ENCODE measurements around the gene SS18L1. TPM values are rescaled to one million over a fixed set of nuclear protein-coding genes. Genes with fewer than 3 reads are reported as not detected.
"Not testable (repeated sequence)": the region's sequence is repeated elsewhere in the genome, so short reads cannot be mapped to it uniquely, and the experiment has no call there.

The SS18L1 gene
- total and polyA plus RNA-seq, 5 donors = 6.2 to 8.8 (median 8.1) TPM

DNA sequence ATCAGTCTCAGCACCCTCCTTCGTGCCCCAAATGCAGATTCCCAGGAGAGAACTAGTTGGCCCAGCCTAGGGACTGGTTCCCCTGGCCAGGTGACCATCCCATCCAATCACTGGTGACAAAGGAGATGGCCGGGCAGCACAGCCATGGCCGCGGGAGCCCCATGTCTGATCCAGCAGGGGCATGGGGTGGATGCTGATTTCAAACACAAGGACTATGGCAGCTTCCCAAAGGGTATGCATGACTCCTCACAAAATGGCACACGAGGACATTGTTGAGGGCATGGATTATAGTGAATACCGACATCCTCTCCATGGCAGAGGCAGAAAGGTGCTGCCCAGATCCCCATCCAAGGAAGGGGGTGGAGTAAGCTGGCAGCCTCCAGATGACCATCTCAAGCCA, 31.2 kb upstream of the SS18L1 start:
- ATAC-seq (no peak), DNase-seq (no peak)
- H3K4me3 ChIP-seq (ENCODE audit: low read length) = no peak overlapping the region
- no peak overlapping the region for H3K27ac ChIP-seq (ENCODE audit: low read length)
- H3K27me3 ChIP-seq (ENCODE audit: control insufficient read depth, insufficient read depth) = no peaks in the 10 kb centered on the region
- intact Hi-C loops (cut with DNase I) = no loop called here
- H3K4me1 ChIP-seq (ENCODE audit: control insufficient read depth, insufficient read depth, low read length) = no peaks in the 10 kb centered on the region
- peaks cover 7% of the 10 kb centered on the region for H3K9me3 ChIP-seq (ENCODE audit: control insufficient read depth, low read length)
- WGBS = 93% methylated on average over 6 of the region's 6 CpGs

DNA sequence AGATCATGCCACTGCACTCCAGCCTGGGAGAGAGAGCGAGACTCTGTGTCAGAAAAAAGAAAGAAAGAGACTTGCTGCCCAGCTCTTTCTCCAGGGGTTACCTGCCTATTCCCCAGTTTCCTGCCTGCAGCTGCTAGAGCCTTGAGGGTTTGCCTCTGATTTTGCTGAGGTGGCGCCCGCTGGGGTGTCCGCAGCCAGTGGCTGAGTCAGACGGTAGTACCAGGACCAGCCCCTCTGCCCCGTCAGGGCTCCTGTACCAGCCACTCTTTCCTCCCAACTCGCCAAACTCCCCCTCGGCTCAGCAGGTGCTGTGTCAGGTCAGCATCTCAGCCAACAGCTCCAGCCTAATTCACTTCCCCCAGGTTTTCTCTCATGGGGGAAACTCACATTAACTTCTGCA, 28.7 kb upstream of the SS18L1 start:
- H3K27ac ChIP-seq (ENCODE audit: low read length) = no peak overlapping the region
- peaks cover 3% of the 10 kb centered on the region for H3K9me3 ChIP-seq (ENCODE audit: control insufficient read depth, low read length)
- H3K27me3 ChIP-seq (ENCODE audit: control insufficient read depth, insufficient read depth) = no peaks in the 10 kb centered on the region
- H3K4me1 ChIP-seq (ENCODE audit: control insufficient read depth, insufficient read depth, low read length) = peaks cover 2% of the 10 kb centered on the region
- WGBS = 44% methylated on average over 8 of the region's 8 CpGs
- intact Hi-C loops (cut with DNase I) = loop anchor here in 2 of 4 donors (5.0 kb wide), 2 partner anchors 43 to 48 kb away; partner anchors contain the start of gene TAF4 (in 1 of the 2)
- DNase-seq = peak in 1 of 3 donors; percentile 20
- no peak for ATAC-seq
- H3K4me3 ChIP-seq (ENCODE audit: low read length) = no peak overlapping the region

DNA sequence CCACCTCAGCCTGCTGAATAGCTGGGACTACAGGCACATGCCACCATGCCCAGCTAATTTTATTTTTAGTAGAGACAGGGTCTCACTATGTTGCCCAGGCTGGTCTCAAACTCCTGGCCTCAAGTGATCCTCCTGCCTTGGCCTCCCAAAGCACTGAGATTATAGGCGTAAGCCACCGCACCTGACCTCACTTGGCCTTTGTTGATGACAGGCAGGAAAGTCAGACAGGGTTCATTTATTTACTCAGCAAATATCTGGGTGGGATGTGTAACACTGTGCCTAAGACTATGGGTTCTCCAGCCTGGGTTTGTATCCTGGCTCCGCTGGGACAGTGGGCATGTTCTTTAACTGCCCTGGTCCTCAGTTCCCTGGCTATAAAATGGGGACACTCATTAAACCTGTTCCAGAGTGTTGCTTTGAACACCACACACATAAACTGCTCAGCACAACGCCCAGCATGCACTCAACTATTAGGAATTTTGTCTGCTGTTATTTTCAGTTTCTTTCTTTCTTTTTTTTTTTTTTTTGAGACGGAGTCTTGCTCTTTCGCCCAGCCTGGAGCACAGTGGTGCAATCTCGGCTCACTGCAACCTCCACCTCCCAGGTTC, 27.7 kb upstream of the SS18L1 start:
- 79% methylated on average over 7 of the region's 7 CpGs for WGBS
- H3K9me3 ChIP-seq (ENCODE audit: control insufficient read depth, low read length); DNase-seq; H3K4me1 ChIP-seq (ENCODE audit: control insufficient read depth, insufficient read depth, low read length); H3K27ac ChIP-seq (ENCODE audit: low read length); ATAC-seq; H3K4me3 ChIP-seq (ENCODE audit: low read length); H3K27me3 ChIP-seq (ENCODE audit: control insufficient read depth, insufficient read depth): not testable (repeated sequence)
- intact Hi-C loops (cut with DNase I) = loop anchor here in 2 of 4 donors (5.0 kb wide), 2 partner anchors 44 to 49 kb away; partner anchors contain the start of gene TAF4 (in 1 of the 2)

DNA sequence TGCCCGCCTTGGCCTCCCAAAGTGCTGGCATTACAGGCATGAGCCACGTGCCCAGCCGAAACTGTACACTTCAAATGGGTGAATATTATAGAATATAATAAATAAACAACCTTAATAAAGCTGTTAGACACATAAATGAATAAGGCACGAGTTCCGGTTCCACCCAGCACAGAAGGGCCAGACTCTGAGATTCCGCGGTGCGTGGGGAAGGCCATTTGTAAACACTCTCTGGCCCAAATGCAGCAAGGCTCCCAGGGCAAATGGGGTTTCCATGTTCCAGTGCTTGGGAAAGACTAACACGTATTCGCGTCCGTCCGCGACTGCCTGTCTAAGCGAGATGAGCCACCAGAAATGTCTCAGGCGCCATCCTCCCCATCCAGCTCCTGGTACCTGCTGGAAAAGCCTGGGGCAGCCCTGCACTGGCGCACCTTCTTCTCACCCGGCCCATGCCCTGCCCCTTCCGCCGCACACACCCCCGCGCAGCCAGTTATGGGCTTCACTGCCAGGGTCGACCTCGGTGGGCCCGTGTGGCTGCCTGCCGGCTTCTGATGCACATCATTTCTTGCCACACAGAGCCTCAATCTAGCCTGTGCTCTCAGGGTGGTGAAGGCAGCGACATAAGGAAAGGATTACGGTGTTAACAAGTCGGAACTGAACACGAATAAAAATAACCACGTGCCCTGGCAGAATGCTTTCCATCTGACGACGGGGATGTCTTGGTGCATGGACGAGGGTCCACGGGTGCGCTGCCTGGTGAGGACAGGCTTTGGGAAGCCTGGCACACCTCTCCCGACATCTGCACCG, 26.8 kb upstream of the SS18L1 start:
- Histone ChIP-seq H3K4me3 (ENCODE audit: low read length) (no peak overlapping the region), H3K27ac (ENCODE audit: low read length) (no peak overlapping the region), H3K9me3 (ENCODE audit: control insufficient read depth, low read length) (peaks cover 3% of the 10 kb centered on the region), H3K27me3 (ENCODE audit: control insufficient read depth, insufficient read depth) (no peaks in the 10 kb centered on the region), H3K4me1 (ENCODE audit: control insufficient read depth, insufficient read depth, low read length) (peaks cover 2% of the 10 kb centered on the region)
- intact Hi-C loops (cut with DNase I) = loop anchor here in 2 of 4 donors (5.0 kb wide), 2 partner anchors 44 to 49 kb away; partner anchors contain the start of gene TAF4 (in 1 of the 2)
- WGBS = 69% methylated on average over 38 of the region's 38 CpGs
- no peak for ATAC-seq
- DNase-seq = peak in 2 of 3 donors; percentile 29 to 47

DNA sequence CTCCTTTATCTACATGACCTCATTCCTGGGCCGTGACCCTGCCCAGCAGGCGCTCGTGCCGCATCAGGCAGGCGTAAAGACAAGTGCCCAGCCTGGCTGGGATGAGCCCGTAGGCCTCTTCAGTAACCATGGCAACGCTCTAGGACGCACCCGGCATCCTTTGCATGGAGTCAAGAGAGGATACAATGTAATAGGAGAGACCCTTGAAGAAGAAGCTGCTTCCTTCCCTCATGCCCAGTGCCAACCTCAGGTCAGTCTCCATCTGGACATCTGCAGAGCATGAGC, 26.3 kb upstream of the SS18L1 start:
- no peaks in the 10 kb centered on the region for H3K27me3 ChIP-seq (ENCODE audit: control insufficient read depth, insufficient read depth)
- no peak overlapping the region for H3K4me3 ChIP-seq (ENCODE audit: low read length)
- DNase-seq (peak in 1 of 3 donors; percentile 13), ATAC-seq (no peak)
- 16% methylated on average over 9 of the region's 9 CpGs for WGBS
- peaks cover 2% of the 10 kb centered on the region for H3K4me1 ChIP-seq (ENCODE audit: control insufficient read depth, insufficient read depth, low read length)
- intact Hi-C loops (cut with DNase I) = loop anchor here in 2 of 4 donors (5.0 kb wide), 2 partner anchors 45 to 50 kb away; partner anchors contain the start of gene TAF4 (in 1 of the 2)
- peaks cover 3% of the 10 kb centered on the region for H3K9me3 ChIP-seq (ENCODE audit: control insufficient read depth, low read length)
- no peak overlapping the region for H3K27ac ChIP-seq (ENCODE audit: low read length)

DNA sequence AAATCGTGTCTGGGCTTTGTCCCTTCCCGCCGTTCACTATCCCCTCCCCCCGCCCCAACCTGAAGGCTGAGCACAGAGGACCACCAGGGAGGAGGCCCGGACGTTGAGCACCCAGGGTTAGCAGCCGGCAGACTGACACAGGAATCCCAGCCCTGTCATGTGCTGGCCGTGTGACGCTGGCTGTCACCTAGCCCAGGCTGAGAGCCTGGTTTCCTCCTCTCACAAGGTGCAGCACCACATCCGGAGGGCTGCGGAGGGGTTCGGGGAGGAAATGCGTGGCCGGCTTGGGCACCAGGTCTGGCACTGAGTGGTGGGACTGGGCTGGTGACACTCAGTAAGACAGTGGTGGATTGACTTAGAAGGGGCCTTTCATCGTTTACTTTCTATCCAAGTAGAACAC, 25.9 kb upstream of the SS18L1 start:
- no peak for ATAC-seq
- Histone ChIP-seq H3K4me1 (ENCODE audit: control insufficient read depth, insufficient read depth, low read length) (peaks cover 2% of the 10 kb centered on the region), H3K27ac (ENCODE audit: low read length) (peak overlapping the region; percentile 4), H3K9me3 (ENCODE audit: control insufficient read depth, low read length) (peaks cover 1% of the 10 kb centered on the region), H3K4me3 (ENCODE audit: low read length) (no peak overlapping the region), H3K27me3 (ENCODE audit: control insufficient read depth, insufficient read depth) (no peaks in the 10 kb centered on the region)
- WGBS = 24% methylated on average over 15 of the region's 15 CpGs
- intact Hi-C loops (cut with DNase I) = loop anchor here in 2 of 4 donors (5.0 kb wide), 2 partner anchors 45 to 50 kb away; partner anchors contain the start of gene TAF4 (in 1 of the 2)
- DNase-seq = peak in 2 of 3 donors; percentile 74

DNA sequence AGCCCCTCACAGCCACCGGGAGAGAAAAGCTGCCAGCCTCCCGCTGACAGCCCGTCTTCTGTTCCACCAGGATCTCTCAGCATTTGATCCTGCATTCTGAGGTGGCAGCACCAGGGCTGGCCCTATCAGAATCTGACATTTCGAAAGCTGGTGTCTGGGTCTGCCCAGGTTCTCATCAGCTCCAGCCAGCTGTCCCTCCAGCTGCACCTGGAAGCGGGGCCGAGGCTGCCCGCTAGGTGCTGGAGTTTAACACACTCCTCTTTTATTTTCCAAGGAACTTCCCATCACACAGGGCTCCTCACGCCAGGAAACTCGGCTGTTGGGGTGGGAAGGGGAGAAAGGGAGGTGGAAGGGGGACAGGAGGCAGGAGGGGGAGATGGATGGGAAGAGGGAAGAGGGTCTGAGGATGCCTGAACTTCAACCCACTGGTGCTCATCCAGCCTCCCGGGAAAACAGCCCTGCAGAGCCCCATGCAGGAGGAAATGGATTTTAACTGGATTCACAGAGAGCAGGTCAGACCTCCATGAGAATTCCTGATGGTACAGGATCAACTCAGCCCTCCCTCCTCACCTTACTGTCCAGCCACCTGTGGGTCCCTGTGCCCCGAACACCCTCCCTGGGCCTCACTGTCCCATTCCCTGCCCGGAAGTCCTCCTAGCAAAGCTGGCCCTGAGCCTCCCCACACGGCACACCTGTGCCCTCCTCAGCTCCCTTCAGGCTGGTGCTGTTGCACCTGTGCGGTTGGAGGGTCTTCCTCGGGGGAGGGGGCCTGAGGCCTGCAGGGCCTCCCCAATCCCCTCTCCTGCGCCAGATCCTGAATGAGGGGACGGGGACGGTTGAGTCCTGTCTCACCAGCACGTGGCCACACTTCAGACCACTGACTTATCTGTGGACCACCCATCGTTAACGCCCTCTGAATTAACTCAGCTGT, 25.2 kb upstream of the SS18L1 start:
- 50% methylated on average over 21 of the region's 21 CpGs for WGBS
- H3K4me1 ChIP-seq (ENCODE audit: control insufficient read depth, insufficient read depth, low read length) = peaks cover 3% of the 10 kb centered on the region

DNA sequence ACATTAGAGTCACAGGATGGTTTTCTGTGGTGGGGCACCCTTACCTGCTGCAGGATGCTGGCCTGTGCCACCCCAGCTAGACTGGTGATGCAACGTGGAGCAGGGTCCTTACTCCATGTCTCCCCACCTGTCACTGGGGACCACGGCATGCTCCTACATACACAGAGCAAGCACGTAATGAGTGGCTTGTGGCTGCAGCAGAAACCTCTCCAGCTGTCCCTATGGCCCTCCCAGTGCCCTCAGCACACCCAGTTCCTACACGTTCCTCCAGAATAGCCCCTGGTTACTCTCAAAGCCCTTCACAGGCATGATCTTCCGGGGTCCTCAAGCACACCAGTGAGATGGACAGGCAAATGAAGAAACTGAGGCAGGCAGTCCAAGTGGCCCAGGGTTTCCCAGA, 24.5 kb upstream of the SS18L1 start:
- DNase-seq = peak in 1 of 3 donors; percentile 42
- ATAC-seq = no peak
- Histone ChIP-seq H3K4me3 (ENCODE audit: low read length) (no peak overlapping the region), H3K27ac (ENCODE audit: low read length) (peak overlapping the region; percentile 94), H3K27me3 (ENCODE audit: control insufficient read depth, insufficient read depth) (no peaks in the 10 kb centered on the region), H3K9me3 (ENCODE audit: control insufficient read depth, low read length) (no peaks in the 10 kb centered on the region), H3K4me1 (ENCODE audit: control insufficient read depth, insufficient read depth, low read length) (peaks cover 6% of the 10 kb centered on the region)
- intact Hi-C loops (cut with DNase I) = loop anchor here in 2 of 4 donors (5.0 kb wide), 2 partner anchors 47 to 52 kb away; partner anchors contain the start of gene TAF4 (in 1 of the 2)
- WGBS = 76% methylated on average over 5 of the region's 5 CpGs

More for the DNA sequence above, 25.2 kb upstream of the SS18L1 start:
- DNase-seq (peak in 1 of 3 donors; percentile 40), ATAC-seq (no peak)
- intact Hi-C loops (cut with DNase I) = loop anchor here in 2 of 4 donors (5.0 kb wide), 2 partner anchors 46 to 51 kb away; partner anchors contain the start of gene TAF4 (in 1 of the 2)
- Histone ChIP-seq H3K27me3 (ENCODE audit: control insufficient read depth, insufficient read depth) (no peaks in the 10 kb centered on the region), H3K4me3 (ENCODE audit: low read length) (no peak overlapping the region), H3K9me3 (ENCODE audit: control insufficient read depth, low read length) (no peaks in the 10 kb centered on the region), H3K27ac (ENCODE audit: low read length) (peak overlapping the region; percentile 4)

DNA sequence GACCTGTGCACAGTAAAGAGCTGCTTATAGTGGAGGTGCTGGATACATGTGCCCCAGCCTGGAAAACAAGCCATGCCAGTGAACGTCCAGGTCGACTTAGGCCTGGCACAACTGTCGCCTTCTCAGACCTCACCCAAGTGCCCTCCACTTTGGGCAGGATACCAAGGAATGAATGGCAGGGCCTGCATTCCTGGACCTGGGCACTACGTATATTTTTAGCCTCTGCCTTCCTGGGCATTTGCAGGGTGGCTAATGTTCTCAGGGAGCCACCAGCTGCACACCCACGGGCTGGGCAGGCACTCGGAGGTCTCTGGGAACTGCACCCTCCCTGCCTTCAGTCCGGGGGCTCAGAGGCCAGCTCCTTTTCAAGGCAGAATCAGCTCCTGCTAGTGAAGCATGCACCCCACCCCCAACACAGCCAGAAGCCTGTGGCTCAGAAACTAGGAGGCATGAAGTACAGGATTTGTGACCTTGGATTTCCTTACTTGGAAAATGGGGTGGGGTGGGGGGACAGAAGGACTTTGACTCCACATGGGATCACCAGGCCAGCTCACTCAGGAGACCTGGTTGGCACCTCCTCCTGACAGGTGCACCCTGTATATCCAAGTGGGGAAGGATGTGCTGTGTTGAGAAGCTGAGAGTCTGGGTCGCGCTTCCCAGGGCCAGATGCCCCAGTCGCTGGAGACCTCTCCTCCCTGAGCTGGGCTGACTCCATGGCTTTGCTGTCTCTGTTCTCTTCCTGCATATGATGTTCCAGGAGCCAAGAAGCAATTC, 23.8 kb upstream of the SS18L1 start:
- intact Hi-C loops (cut with DNase I) = loop anchor here (5.0 to 10.0 kb wide), 3 partner anchors 47 to 55 kb away; partner anchors contain the start of gene TAF4 (in 3 of the 4)
- ATAC-seq = no peak
- WGBS = 61% methylated on average over 10 of the region's 10 CpGs
- Histone ChIP-seq H3K27ac (ENCODE audit: low read length) (peak overlapping the region; percentile 94), H3K27me3 (ENCODE audit: control insufficient read depth, insufficient read depth) (no peaks in the 10 kb centered on the region), H3K4me1 (ENCODE audit: control insufficient read depth, insufficient read depth, low read length) (peaks cover 6% of the 10 kb centered on the region), H3K4me3 (ENCODE audit: low read length) (no peak overlapping the region), H3K9me3 (ENCODE audit: control insufficient read depth, low read length) (no peaks in the 10 kb centered on the region)
- peak in 2 of 3 donors; percentile 43 to 70 for DNase-seq

DNA sequence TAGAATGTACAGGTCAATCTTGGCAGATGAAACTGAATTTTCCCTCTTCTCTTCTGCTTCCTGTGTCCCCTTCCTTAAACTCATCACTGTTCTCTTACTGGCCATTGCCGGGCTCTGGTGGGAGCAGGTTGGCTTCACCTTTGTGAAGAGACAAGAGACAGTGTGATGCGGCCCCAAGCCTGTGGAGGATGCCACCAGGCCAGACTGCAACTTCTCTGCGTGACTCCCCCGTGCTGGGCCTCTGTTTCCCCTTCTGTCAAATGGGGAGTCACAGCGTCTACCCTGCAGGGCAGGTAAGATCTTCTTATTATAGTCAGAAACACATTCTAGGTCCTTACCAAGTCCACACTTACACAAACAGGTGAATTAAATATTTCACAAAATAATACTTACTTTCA, 23.2 kb upstream of the SS18L1 start:
- no peaks in the 10 kb centered on the region for H3K27me3 ChIP-seq (ENCODE audit: control insufficient read depth, insufficient read depth)
- peaks cover 6% of the 10 kb centered on the region for H3K4me1 ChIP-seq (ENCODE audit: control insufficient read depth, insufficient read depth, low read length)
- intact Hi-C loops (cut with DNase I) = loop anchor here in 2 of 4 donors (5.0 to 10.0 kb wide), 2 partner anchors 53 to 56 kb away; partner anchors contain the start of gene TAF4 (in 2 of the 2)
- ATAC-seq (no peak), DNase-seq (peak in 1 of 3 donors; percentile 40)
- H3K4me3 ChIP-seq (ENCODE audit: low read length) = no peak overlapping the region
- 92% methylated on average over 5 of the region's 5 CpGs for WGBS
- peak overlapping the region; percentile 94 for H3K27ac ChIP-seq (ENCODE audit: low read length)
- H3K9me3 ChIP-seq (ENCODE audit: control insufficient read depth, low read length) = no peaks in the 10 kb centered on the region

Data from right cardiac atrium (tissue), 5 donors.